ENCODE data around the gene GALNT14. TPM values are rescaled to one million over a fixed set of nuclear protein-coding genes. Genes with fewer than 3 reads are reported as not detected.

The GALNT14 gene
- total and polyA plus RNA-seq, 2 donors (not counting 1 experiment from before 2014, with no cell fraction given), result 0.15 to 0.83 TPM

DNA sequence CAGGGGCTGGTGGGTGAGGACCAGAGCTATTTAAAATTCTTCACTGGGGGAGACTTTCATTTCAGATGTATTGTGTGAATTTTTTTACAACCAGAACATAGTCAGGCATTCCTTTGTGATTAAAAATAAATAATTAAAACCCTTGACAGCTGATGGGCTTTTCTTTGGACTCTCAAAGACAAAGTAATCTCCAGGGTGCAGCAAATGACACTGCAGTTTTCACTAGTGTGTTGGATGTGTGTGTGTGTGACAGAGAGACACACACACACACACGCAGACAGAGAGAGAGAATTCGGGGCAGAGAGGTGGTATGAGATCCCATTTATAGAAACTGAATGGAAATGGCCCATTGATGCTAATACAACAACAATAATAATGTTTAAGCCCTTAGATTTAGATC is 10.3 kb upstream of the GALNT14 start:
- DNase-seq (ENCODE audit: low read depth in 2 of 2), result no peak
- Histone ChIP-seq H3K4me2 (ENCODE audit: extremely low read depth, insufficient read depth, low read length) (no peak overlapping the region), H3K9me3 (ENCODE audit: control insufficient read depth, insufficient read depth, low read depth, low read length) (no peaks in the 10 kb centered on the region), H3K9ac (ENCODE audit: insufficient read depth, low read length) (no peak overlapping the region), H3K27ac (ENCODE audit: insufficient read depth, low read length) (no peak overlapping the region), H3K79me2 (ENCODE audit: control insufficient read depth, insufficient read depth, low read length) (no peaks in the 10 kb centered on the region), H2AFZ (ENCODE audit: low read length) (no peak overlapping the region), H4K20me1 (ENCODE audit: control insufficient read depth, extremely low read depth, insufficient read depth, low read length) (no peaks in the 10 kb centered on the region), H3K4me3 (replicated peaks in 1 of 4; ENCODE audit: control extremely low read depth in 1 of 4, insufficient read depth in 1 of 4, low read depth in 3 of 4, low read length in 4 of 4) (no peak overlapping the region), H3K4me1 (ENCODE audit: control insufficient read depth, extremely low read depth, insufficient read depth, low read length) (no peaks in the 10 kb centered on the region), H3K27me3 (ENCODE audit: control insufficient read depth, insufficient read depth, low read length) (peaks cover 5% of the 10 kb centered on the region), H3K36me3 (ENCODE audit: control insufficient read depth, insufficient read depth, low read length) (no peaks in the 10 kb centered on the region)
- TF ChIP-seq EZH2 (IDR thresholded peaks at IDR 0.05; ENCODE audit: low read length, missing control alignments), result no peak
- TF ChIP-seq, protein P1, sequence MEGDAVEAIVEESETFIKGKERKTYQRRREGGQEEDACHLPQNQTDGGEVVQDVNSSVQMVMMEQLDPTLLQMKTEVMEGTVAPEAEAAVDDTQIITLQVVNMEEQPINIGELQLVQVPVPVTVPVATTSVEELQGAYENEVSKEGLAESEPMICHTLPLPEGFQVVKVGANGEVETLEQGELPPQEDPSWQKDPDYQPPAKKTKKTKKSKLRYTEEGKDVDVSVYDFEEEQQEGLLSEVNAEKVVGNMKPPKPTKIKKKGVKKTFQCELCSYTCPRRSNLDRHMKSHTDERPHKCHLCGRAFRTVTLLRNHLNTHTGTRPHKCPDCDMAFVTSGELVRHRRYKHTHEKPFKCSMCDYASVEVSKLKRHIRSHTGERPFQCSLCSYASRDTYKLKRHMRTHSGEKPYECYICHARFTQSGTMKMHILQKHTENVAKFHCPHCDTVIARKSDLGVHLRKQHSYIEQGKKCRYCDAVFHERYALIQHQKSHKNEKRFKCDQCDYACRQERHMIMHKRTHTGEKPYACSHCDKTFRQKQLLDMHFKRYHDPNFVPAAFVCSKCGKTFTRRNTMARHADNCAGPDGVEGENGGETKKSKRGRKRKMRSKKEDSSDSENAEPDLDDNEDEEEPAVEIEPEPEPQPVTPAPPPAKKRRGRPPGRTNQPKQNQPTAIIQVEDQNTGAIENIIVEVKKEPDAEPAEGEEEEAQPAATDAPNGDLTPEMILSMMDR (conservative IDR thresholded peaks at IDR 0.05 in 1 of 2, IDR thresholded peaks at IDR 0.05 in 1 of 2; ENCODE audit: low read depth in 1 of 2, low read length in 2 of 2), result no peak

DNA sequence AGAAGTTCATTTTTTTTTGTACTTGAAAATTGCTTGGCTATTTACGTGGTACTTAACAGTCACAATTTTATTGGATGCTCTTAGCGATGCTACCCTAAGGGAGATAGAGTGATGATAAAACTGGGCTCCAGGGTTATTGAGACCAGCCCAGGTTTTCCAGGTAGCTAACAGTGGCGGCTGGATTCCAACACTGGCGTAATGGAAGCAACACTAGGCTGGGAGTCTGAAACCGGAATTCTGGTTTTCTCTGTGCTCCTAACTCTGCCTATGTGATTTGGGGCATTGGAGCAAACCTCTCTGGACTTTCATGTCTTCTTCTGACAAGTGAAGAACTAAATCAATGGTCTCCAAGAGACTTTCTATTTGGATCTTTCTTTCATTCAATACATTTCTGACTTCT is 9.4 kb upstream of the GALNT14 start:
- DNase-seq (ENCODE audit: low read depth in 2 of 2), result no peak
- H3K27me3 ChIP-seq (ENCODE audit: control insufficient read depth, insufficient read depth, low read length), result peaks cover 6% of the 10 kb centered on the region
- no peaks in the 10 kb centered on the region for H3K4me1 ChIP-seq (ENCODE audit: control insufficient read depth, extremely low read depth, insufficient read depth, low read length)
- no peak for TF ChIP-seq EZH2 (IDR thresholded peaks at IDR 0.05; ENCODE audit: low read length, missing control alignments)
- TF ChIP-seq, protein P1 (conservative IDR thresholded peaks at IDR 0.05 in 1 of 2, IDR thresholded peaks at IDR 0.05 in 1 of 2; ENCODE audit: low read depth in 1 of 2, low read length in 2 of 2), result no peak
- H3K27ac ChIP-seq (ENCODE audit: insufficient read depth, low read length), result no peak overlapping the region
- H3K36me3 ChIP-seq (ENCODE audit: control insufficient read depth, insufficient read depth, low read length), result no peaks in the 10 kb centered on the region
- H3K4me2 ChIP-seq (ENCODE audit: extremely low read depth, insufficient read depth, low read length), result no peak overlapping the region
- H3K9ac ChIP-seq (ENCODE audit: insufficient read depth, low read length), result no peak overlapping the region
- H3K4me3 ChIP-seq (replicated peaks in 1 of 4; ENCODE audit: control extremely low read depth in 1 of 4, insufficient read depth in 1 of 4, low read depth in 3 of 4, low read length in 4 of 4), result no peak overlapping the region
- no peaks in the 10 kb centered on the region for H4K20me1 ChIP-seq (ENCODE audit: control insufficient read depth, extremely low read depth, insufficient read depth, low read length)
- H3K79me2 ChIP-seq (ENCODE audit: control insufficient read depth, insufficient read depth, low read length), result no peaks in the 10 kb centered on the region
- no peaks in the 10 kb centered on the region for H3K9me3 ChIP-seq (ENCODE audit: control insufficient read depth, insufficient read depth, low read depth, low read length)
- H2AFZ ChIP-seq (ENCODE audit: low read length), result no peak overlapping the region

DNA sequence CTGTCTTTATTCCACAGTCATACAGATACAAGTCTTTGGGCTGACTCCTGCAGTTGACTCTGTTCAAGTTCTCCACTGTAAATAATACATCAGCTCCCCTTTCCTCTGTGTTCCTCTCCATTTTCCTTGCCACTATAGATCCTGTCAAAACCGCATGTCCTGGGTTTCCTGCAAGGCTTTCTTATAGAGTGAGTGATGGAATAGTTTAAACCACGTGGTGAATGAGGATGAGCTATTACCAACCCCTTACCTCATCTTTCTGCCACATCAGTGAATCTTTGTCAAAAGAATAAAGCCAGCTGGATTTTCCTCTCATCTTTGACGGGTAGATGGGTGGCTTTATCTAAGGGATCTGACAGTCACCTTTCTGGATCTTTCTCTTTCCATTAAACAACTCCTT is 3.9 kb upstream of the GALNT14 start:
- H3K79me2 ChIP-seq (ENCODE audit: control insufficient read depth, insufficient read depth, low read length), result no peaks in the 10 kb centered on the region
- no peak for DNase-seq (ENCODE audit: low read depth in 2 of 2)
- H3K4me1 ChIP-seq (ENCODE audit: control insufficient read depth, extremely low read depth, insufficient read depth, low read length), result peaks cover 3% of the 10 kb centered on the region
- peaks cover 21% of the 10 kb centered on the region for H3K27me3 ChIP-seq (ENCODE audit: control insufficient read depth, insufficient read depth, low read length)
- no peak for TF ChIP-seq EZH2 (IDR thresholded peaks at IDR 0.05; ENCODE audit: low read length, missing control alignments)
- TF ChIP-seq, protein P1 (conservative IDR thresholded peaks at IDR 0.05 in 1 of 2, IDR thresholded peaks at IDR 0.05 in 1 of 2; ENCODE audit: low read depth in 1 of 2, low read length in 2 of 2), result no peak
- no peak overlapping the region for H3K4me3 ChIP-seq (replicated peaks in 1 of 4; ENCODE audit: control extremely low read depth in 1 of 4, insufficient read depth in 1 of 4, low read depth in 3 of 4, low read length in 4 of 4)
- H2AFZ ChIP-seq (ENCODE audit: low read length), result no peak overlapping the region
- no peak overlapping the region for H3K9ac ChIP-seq (ENCODE audit: insufficient read depth, low read length)
- no peaks in the 10 kb centered on the region for H3K9me3 ChIP-seq (ENCODE audit: control insufficient read depth, insufficient read depth, low read depth, low read length)
- no peaks in the 10 kb centered on the region for H3K36me3 ChIP-seq (ENCODE audit: control insufficient read depth, insufficient read depth, low read length)
- H4K20me1 ChIP-seq (ENCODE audit: control insufficient read depth, extremely low read depth, insufficient read depth, low read length), result no peaks in the 10 kb centered on the region
- H3K4me2 ChIP-seq (ENCODE audit: extremely low read depth, insufficient read depth, low read length), result no peak overlapping the region
- H3K27ac ChIP-seq (ENCODE audit: insufficient read depth, low read length), result no peak overlapping the region

All from fibroblast of lung (primary cell).